Upper lobe of left lung (tissue), 4 donors: ENCODE data around the gene CCDC183.

ENCODE experiments used
- CTCF ChIP-seq, 6 experiments: fragments of 450-650 bp in 4 of 6; fragments of 200-600 bp in 2 of 6; sonication (generic) in 2 of 6; IDR thresholded peaks; one replicate each; pipeline ENCODE4 v1.5.1; 2016 to 2019; ENCODE audit warnings: antibody characterized with exemption in 6 of 6
- EP300 ChIP-seq, 4 donors: sonication (generic); formaldehyde crosslinking; IDR thresholded peaks; one replicate each; pipeline ENCODE4 v1.5.1; 2017; ENCODE audit warnings: antibody characterized with exemption in 4 of 4, control low read depth in 2 of 4
- POLR2A ChIP-seq, 4 donors: fragments of 450-650 bp; IDR thresholded peaks; one replicate each; pipeline ENCODE4 v1.5.1; 2016 to 2017; ENCODE audit warnings: antibody characterized with exemption in 4 of 4, mild to moderate bottlenecking in 2 of 4
- POLR2AphosphoS5 ChIP-seq, 2 donors: sonication (generic); formaldehyde crosslinking; IDR thresholded peaks; one replicate each; pipeline ENCODE4 v1.5.1; 2017; ENCODE audit warnings: antibody characterized with exemption in 2 of 2

- TF ChIP-seq EP300 (IDR thresholded peaks at IDR 0.05): no peak
- TF ChIP-seq CTCF (IDR thresholded peaks at IDR 0.05): no peak
- no peak for TF ChIP-seq POLR2A (IDR thresholded peaks at IDR 0.05)
- TF ChIP-seq POLR2AphosphoS5 (IDR thresholded peaks at IDR 0.05): no peak
These were observed 52.4 kb downstream of the CCDC183 start for GRCh38 chr9:136848393-136849037.
